Stimulated activated CD8-positive, alpha-beta memory T cell treated with anti-CD3 and anti-CD28 coated beads, Interleukin-4, amount 100 ng/mL, for 4 hours (primary cell): ENCODE measurements around the gene NPAP1.
"Not testable (repeated sequence)": the region's sequence is repeated elsewhere in the genome, so short reads cannot be mapped to it uniquely, and the experiment has no call there.

Experiments
- DNase-seq, 2 donors: peaks; one replicate each; pipeline ENCODE4 v3.0.0-alpha.2; 2020; ENCODE audit warnings: low read depth in 2 of 2, low spot score in 1 of 2

NPAP1 gene

GRCh38 chr15:24675332-24676144 is at the start of gene NPAP1:
TSS of gene NPAP1 (plus strand) at chr15:24675775. CDS start at chr15:24675868, 93 bp downstream.
- DNase-seq, result no peak

- no peak for DNase-seq
Observed at GRCh38 chr15:24627443-24627842, 48.1 kb upstream of the NPAP1 start.

- no peak for DNase-seq
Observed at GRCh38 chr15:24633082-24633481, 42.5 kb upstream of the NPAP1 start.

- DNase-seq, result not testable (repeated sequence)
Observed at GRCh38 chr15:24639412-24639811, 36.2 kb upstream of the NPAP1 start.

GRCh38 chr15:24645627-24646026 is 29.9 kb upstream of the NPAP1 start:
- no peak for DNase-seq

GRCh38 chr15:24659622-24660021 is 16.0 kb upstream of the NPAP1 start:
- no peak for DNase-seq

GRCh38 chr15:24662991-24663390 is 12.6 kb upstream of the NPAP1 start:
- no peak for DNase-seq

GRCh38 chr15:24676431-24676830 is 856 bp downstream of the NPAP1 start:
- no peak for DNase-seq

GRCh38 chr15:24678485-24678884 is 2.9 kb downstream of the NPAP1 start:
- DNase-seq, result no peak

- DNase-seq, result no peak
Observed at GRCh38 chr15:24682002-24682401, 6.4 kb downstream of the NPAP1 start.

- DNase-seq, result not testable (repeated sequence)
Observed at GRCh38 chr15:24682905-24683304, 7.3 kb downstream of the NPAP1 start.

GRCh38 chr15:24683736-24684135 is 8.2 kb downstream of the NPAP1 start:
- DNase-seq, result no peak

- DNase-seq, result no peak
Observed at GRCh38 chr15:24684313-24684712, 8.7 kb downstream of the NPAP1 start.

GRCh38 chr15:24696201-24696600 is 20.6 kb downstream of the NPAP1 start:
- no peak for DNase-seq

GRCh38 chr15:24696842-24697241 is 21.3 kb downstream of the NPAP1 start:
- no peak for DNase-seq

- DNase-seq, result no peak
Observed at GRCh38 chr15:24718289-24719082, 42.9 kb downstream of the NPAP1 start.

- DNase-seq, result no peak
Observed at GRCh38 chr15:24729760-24730159, 54.2 kb downstream of the NPAP1 start.
